Lower lobe of right lung (tissue), 2 donors: ENCODE data around the gene PADI2. TPM values are rescaled to one million over a fixed set of nuclear protein-coding genes. Genes with fewer than 3 reads are reported as not detected.
A peak's percentile ranks its signal among the peaks of the same experiment; 100 is the strongest.

Experiments
- ATAC-seq, 2 donors: fragments of 200-7000 bp; cut with Tn5 transposase; one replicate each; pipeline ENCODE4 v1.9.1; 2020 to 2022; ENCODE audit warnings: mild to moderate bottlenecking in 2 of 2, moderate library complexity in 2 of 2
- DNase-seq: peaks from one replicate; pipeline ENCODE4 v3.0.0-alpha.2; 2020
- H3K27ac ChIP-seq: fragments of 200-600 bp; one replicate; pipeline ENCODE4 v1.8.0; 2022
- H3K27me3 ChIP-seq: fragments of 200-600 bp; one replicate; pipeline ENCODE4 v1.8.0; 2022; ENCODE audit warnings: low read depth
- H3K36me3 ChIP-seq: fragments of 200-600 bp; one replicate; pipeline ENCODE4 v1.8.0; 2022; ENCODE audit warnings: mild to moderate bottlenecking
- H3K4me1 ChIP-seq: fragments of 200-600 bp; one replicate; pipeline ENCODE4 v1.8.0; 2022
- H3K4me3 ChIP-seq: fragments of 200-600 bp; one replicate; pipeline ENCODE4 v1.8.0; 2022; ENCODE audit warnings: mild to moderate bottlenecking
- H3K9me3 ChIP-seq: fragments of 200-600 bp; one replicate; pipeline ENCODE4 v1.8.0; 2022
- intact Hi-C: fragments of 100-400 bp; cut with DNase I; formaldehyde crosslinking; loops from one replicate; pipeline ENCODE4 v1.11.0; 2022
- total RNA-seq: library from RNA; stranded (reverse); fragmentation: NEBNext Ultra II Directional; extraction: Animal tissue kit (Norgen Biotek cat#: 25700); gene quantifications from one replicate; pipeline ENCODE4 v1.2.1, GENCODE V29; 2021
- TF ChIP-seq, protein P1 (sequence below): fragments of 200-600 bp; IDR thresholded peaks from one replicate; pipeline ENCODE4 v1.8.0; 2022; ENCODE audit warnings: antibody characterized with exemption, mild to moderate bottlenecking
- donor health status: DM: no; HTN: yes; CAD: no; lungs with severe emphysema.

The PADI2 gene
- total RNA-seq, 1 donor from 2014 or later: 18.4 TPM

DNA sequence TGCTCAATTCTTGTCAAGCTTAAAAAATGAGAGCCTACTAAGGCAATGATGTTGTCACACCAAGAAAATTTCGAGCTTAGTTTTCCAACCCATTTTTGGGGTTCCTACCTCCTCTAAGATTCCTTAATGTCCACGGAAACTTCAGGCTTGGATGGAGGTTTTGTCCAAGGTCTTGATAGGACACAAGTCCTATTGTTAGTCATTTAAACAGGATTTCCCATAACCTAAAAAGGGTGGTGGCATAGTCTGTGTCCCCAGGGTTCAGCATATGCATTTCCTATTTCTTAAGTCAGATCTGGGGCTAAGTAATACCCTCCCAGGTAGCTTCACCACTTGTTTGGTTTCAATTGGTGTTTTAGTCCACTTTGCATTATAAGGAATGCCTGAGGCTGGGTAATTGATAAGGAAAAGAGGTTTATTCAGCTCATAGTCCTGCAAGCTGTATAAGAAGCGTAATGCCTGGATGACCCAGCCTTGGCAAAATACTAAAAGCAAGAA lies 10.9 kb upstream of the PADI2 start:
- TF ChIP-seq, protein P1, sequence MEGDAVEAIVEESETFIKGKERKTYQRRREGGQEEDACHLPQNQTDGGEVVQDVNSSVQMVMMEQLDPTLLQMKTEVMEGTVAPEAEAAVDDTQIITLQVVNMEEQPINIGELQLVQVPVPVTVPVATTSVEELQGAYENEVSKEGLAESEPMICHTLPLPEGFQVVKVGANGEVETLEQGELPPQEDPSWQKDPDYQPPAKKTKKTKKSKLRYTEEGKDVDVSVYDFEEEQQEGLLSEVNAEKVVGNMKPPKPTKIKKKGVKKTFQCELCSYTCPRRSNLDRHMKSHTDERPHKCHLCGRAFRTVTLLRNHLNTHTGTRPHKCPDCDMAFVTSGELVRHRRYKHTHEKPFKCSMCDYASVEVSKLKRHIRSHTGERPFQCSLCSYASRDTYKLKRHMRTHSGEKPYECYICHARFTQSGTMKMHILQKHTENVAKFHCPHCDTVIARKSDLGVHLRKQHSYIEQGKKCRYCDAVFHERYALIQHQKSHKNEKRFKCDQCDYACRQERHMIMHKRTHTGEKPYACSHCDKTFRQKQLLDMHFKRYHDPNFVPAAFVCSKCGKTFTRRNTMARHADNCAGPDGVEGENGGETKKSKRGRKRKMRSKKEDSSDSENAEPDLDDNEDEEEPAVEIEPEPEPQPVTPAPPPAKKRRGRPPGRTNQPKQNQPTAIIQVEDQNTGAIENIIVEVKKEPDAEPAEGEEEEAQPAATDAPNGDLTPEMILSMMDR: no peak
- Histone ChIP-seq H3K4me1 (peaks cover 21% of the 10 kb centered on the region), H3K27me3 (no peaks in the 10 kb centered on the region), H3K27ac (no peak overlapping the region), H3K4me3 (no peak overlapping the region), H3K36me3 (no peaks in the 10 kb centered on the region), H3K9me3 (no peaks in the 10 kb centered on the region)
- no peak for DNase-seq
- ATAC-seq: no peak
- intact Hi-C loops: no loop called here

DNA sequence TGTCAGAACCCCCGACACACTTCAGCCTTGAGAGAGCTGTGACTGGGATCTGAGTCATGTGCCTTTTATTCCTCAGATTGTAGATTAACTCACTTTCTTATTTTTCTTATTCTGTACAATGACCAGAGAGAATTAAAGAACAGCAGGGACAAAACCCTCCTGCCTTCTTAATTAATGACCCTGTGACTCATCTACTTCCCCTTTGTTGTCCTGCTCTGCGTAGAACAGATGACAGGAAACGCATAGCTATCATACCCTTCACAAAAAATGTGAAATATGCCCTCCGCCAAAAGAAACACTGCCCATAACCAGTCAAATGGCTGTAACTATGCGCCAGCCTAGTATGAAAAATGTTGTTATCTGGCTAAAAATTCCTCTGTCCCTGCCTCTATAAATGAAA lies 9.1 kb upstream of the PADI2 start:
- Histone ChIP-seq H3K4me1 (peaks cover 21% of the 10 kb centered on the region), H3K4me3 (no peak overlapping the region), H3K27ac (peak overlapping the region; percentile 72), H3K36me3 (no peaks in the 10 kb centered on the region), H3K9me3 (no peaks in the 10 kb centered on the region), H3K27me3 (no peaks in the 10 kb centered on the region)
- ATAC-seq (peak; percentile 78 to 79), DNase-seq (no peak)
- TF ChIP-seq, protein P1: no peak
- intact Hi-C loops: loop anchor here (10.0 kb wide), 1 partner anchor 106 kb away; no protein-coding TSS in a partner anchor

DNA sequence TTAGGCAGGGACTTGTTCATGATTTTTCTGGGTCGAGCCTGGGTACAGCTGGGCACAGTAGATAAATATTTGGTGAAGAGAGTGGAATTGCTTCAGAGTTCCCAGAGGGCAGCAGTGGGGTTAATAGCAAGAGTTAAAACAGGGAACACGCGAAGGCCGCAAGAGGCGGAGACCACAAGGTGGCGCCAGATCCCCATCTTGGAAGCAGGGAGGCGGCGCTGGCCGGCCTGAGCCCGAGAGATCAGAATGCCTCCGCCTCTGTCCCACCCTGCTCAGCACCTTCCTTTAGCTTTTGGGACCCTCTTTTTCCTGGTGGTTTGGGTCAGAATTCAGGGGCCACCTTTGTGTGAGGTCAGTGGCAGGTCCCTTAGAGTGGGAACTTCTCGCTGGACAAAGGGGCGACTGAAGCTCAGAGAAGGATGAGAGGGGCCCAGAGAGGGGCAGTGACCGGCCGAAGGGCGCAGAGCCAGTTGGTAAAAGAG lies 6.5 kb upstream of the PADI2 start:
- peaks cover 37% of the 10 kb centered on the region for H3K4me1 ChIP-seq
- no peaks in the 10 kb centered on the region for H3K27me3 ChIP-seq
- no peaks in the 10 kb centered on the region for H3K36me3 ChIP-seq
- H3K9me3 ChIP-seq: no peaks in the 10 kb centered on the region
- DNase-seq (peak; percentile 93), ATAC-seq (peak; percentile 86 to 89)
- intact Hi-C loops: loop anchor here (10.0 kb wide), 1 partner anchor 109 kb away; no protein-coding TSS in a partner anchor
- no peak overlapping the region for H3K4me3 ChIP-seq
- no peak overlapping the region for H3K27ac ChIP-seq
- TF ChIP-seq, protein P1: peak; percentile 95

DNA sequence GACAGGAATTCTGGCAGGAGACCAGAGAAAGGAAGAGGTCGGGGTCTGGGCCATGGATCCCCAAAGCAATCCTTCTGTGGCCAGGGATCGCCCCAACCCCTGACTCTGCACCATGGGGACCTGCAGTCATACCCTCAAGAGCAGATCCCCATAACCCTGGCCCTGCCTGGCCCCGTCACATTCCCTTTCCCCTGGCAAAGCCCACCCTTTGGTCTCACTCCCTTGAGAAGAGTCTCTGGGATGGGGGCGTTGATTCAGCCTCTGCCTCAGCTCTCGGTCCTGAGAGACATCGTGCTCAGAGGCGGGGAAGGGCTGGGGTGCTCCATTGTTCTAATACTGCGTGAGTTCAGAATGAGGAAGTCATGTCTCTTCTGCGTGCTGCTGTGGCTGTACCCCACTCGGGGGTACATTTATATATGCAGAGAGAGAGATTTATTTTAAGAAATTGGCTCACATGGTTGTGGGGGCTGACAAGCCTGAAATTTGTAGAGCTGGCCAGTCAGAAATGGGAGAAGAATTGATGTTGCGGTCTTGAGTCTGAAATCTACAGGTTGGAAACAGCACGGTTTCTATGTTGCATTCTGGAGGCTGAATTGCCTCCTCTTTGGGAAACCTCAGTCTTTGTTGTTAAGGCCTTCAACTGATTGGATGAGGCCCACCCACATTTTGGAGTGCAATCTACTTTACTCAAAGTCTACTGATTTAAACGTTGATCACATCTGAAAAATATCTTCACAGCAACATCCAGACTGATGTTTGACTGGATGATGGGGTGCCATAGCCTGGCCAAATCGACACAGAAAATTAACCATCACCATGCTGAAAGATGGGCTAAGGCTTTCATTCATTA lies 4.2 kb upstream of the PADI2 start:
- H3K36me3 ChIP-seq: no peaks in the 10 kb centered on the region
- H3K27me3 ChIP-seq: peaks cover 16% of the 10 kb centered on the region
- no peak for ATAC-seq
- TF ChIP-seq, protein P1: no peak
- no peak for DNase-seq
- no peaks in the 10 kb centered on the region for H3K9me3 ChIP-seq
- intact Hi-C loops: loop anchor here (10.0 kb wide), 1 partner anchor 111 kb away; no protein-coding TSS in a partner anchor
- peaks cover 45% of the 10 kb centered on the region for H3K4me1 ChIP-seq
- H3K27ac ChIP-seq: no peak overlapping the region
- no peak overlapping the region for H3K4me3 ChIP-seq

DNA sequence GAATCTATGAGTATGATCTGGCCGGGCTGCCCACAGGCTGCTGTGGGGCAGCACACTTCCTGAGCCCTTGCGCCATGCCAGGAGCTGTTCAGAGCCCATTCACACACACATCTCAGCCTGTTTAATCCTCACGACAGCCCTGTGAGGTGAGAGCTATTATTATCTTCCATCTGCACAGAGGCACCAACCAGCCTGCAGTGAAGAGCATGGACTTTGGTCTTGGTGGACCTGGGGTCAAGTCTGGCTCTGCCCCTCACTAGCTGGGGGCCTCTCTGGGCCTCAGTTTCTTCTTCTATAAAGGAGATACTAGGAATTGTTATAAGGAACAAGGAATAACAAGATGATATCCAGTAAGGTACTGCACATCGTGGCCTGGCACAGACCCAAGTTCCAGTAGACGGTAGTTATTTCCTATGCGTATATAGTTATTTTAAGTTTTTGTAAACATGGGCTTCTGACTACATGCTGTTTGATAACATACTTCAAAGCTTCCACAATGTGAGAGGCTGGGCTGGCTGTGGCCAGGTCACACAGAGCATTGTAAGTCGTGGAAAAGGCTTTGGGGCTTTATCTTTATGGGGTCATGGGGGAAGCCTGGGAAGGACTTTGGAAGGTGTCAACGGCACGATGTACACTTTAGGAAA lies 3.4 kb upstream of the PADI2 start:
- Histone ChIP-seq H3K4me3 (no peak overlapping the region), H3K27me3 (peaks cover 24% of the 10 kb centered on the region), H3K36me3 (no peaks in the 10 kb centered on the region), H3K9me3 (no peaks in the 10 kb centered on the region), H3K4me1 (peaks cover 37% of the 10 kb centered on the region), H3K27ac (no peak overlapping the region)
- intact Hi-C loops: loop anchor here (10.0 kb wide), 1 partner anchor 112 kb away; no protein-coding TSS in a partner anchor
- DNase-seq (no peak), ATAC-seq (no peak)
- TF ChIP-seq, protein P1: no peak
